Cardiac fibroblast (primary cell): Measurements from ENCODE around the gene RAMAC.
"Not testable (repeated sequence)": the region's sequence is repeated elsewhere in the genome, so short reads cannot be mapped to it uniquely, and the experiment has no call there.

Experiments used
- DNase-seq, 2 donors: peaks; one replicate each; pipeline versions ENCODE4 v3.0.0 to v3.0.0-alpha.2; 2010; ENCODE audit warnings: low read depth in 2 of 2
- H3K4me3 ChIP-seq, 2 donors: replicated peaks in 1 of 2; 1 replicate in 1 of 2; 2 replicates in 1 of 2; pipeline ENCODE4 v1.5.1; 2011; ENCODE audit warnings: low read depth in 2 of 2, low read length in 2 of 2, mild to moderate bottlenecking in 2 of 2, moderate library complexity in 1 of 2
- CTCF ChIP-seq: IDR thresholded peaks from one replicate; pipeline ENCODE4 v1.5.1; 2011; ENCODE audit warnings: low read depth, mild to moderate bottlenecking, low read length, inconsistent platforms

Gene RAMAC

GRCh38 chr15:82986442-82986780, 401 bp downstream of the RAMAC start:
- DNase-seq, result peak in 1 of 2 donors; percentile 30

GRCh38 chr15:82992436-82992998, 6.5 kb downstream of the RAMAC start:
- DNase-seq, result no peak
- no peak for TF ChIP-seq CTCF
- H3K4me3 ChIP-seq, result no peak overlapping the region

More at GRCh38 chr15:82986442-82986780, 401 bp downstream of the RAMAC start:
- peak overlapping the region; percentile 77 to 86 for H3K4me3 ChIP-seq
- TF ChIP-seq CTCF, result no peak

- no peak for DNase-seq
- H3K4me3 ChIP-seq, result no peak overlapping the region
- TF ChIP-seq CTCF, result no peak
Measured at GRCh38 chr15:82993144-82993543, 7.1 kb downstream of the RAMAC start.

- DNase-seq, result no peak
- no peak overlapping the region for H3K4me3 ChIP-seq
- no peak for TF ChIP-seq CTCF
Measured at GRCh38 chr15:82995076-82995475, 9.1 kb downstream of the RAMAC start.

GRCh38 chr15:82995938-82996337, 9.9 kb downstream of the RAMAC start:
- no peak overlapping the region for H3K4me3 ChIP-seq
- TF ChIP-seq CTCF, result no peak
- DNase-seq, result no peak

GRCh38 chr15:82999426-82999825, 13.4 kb downstream of the RAMAC start:
- DNase-seq, result no peak
- H3K4me3 ChIP-seq, result no peak overlapping the region
- no peak for TF ChIP-seq CTCF

- H3K4me3 ChIP-seq, result peak overlapping the region; percentile 31 to 48
- peak; percentile 76 to 77 for DNase-seq
- peak; percentile 49 for TF ChIP-seq CTCF
Measured at GRCh38 chr15:82999905-83000671, 14.1 kb downstream of the RAMAC start.

GRCh38 chr15:83000672-83001031, 14.6 kb downstream of the RAMAC start:
- not testable (repeated sequence) for H3K4me3 ChIP-seq, DNase-seq
